GM18498 (cell line): Measurements from ENCODE around the gene FARS2.
"Not testable (repeated sequence)": the region's sequence is repeated elsewhere in the genome, so short reads cannot be mapped to it uniquely, and the experiment has no call there.

Experiments used
- ATAC-seq: cut with Tn5 transposase; IDR thresholded peaks from one replicate; pipeline ENCODE4 v1.9.1; 2021; ENCODE audit warnings: mild to moderate bottlenecking, moderate library complexity; ENCODE audit not compliant: unreplicated experiment

The FARS2 gene

DNA sequence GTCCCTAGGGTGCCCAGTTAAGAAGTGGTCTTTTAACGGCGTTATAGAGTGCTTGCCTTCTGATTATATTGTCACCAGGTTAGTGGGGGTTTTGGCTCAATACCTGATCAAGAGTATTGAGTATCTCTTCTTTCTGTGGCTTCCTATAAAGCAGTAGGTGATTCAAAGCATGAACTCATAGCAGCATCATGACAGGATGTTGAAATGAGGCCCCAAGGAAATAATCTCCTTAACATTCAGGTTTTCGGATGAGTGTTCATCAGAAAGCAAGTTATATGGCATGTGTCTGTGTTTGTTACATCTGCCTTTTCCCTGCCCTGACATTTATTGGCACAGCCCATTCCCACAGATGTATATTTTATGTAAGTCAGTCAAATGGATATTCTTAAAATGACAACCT is 301.0 kb downstream of the FARS2 start:
- ATAC-seq = no peak

DNA sequence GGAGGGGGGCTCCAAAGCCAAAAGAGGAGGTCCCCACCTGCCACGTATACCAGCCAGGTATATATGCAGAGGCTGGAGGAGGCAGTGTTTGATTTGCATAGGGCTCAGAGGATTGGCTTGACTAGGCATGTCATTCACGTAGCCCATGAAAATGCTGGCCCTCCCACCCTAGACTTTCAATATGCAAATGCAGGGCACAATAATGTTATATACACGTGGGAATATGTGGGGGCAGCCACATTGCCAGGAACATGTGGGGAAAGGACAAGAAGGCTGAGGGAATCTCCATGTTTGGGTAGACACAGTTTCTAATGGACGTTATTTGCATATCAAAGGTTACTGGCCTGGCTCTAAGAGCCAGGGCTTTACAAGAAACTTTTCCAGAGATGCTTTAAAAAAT is 301.8 kb downstream of the FARS2 start:
- ATAC-seq = no peak

DNA sequence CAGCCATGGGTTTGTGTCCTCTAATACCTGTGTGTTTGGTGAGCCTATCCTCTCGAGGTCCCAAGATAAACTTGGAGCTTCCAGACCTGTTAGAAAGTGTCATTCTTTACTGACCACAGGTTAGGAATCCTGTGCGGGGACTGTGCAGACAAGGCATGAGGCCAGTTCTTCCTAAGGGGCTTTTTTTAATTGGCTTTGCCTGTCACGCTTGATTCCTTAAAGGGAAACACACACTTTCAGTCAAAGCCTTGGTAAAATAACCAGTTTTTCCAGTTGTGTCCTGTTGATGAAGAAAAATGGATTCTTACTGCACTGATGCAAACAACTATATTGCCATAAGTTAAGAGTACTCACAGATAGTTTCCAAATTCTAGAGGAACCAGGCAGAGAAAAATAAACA is 303.4 kb downstream of the FARS2 start:
- not testable (repeated sequence) for ATAC-seq

DNA sequence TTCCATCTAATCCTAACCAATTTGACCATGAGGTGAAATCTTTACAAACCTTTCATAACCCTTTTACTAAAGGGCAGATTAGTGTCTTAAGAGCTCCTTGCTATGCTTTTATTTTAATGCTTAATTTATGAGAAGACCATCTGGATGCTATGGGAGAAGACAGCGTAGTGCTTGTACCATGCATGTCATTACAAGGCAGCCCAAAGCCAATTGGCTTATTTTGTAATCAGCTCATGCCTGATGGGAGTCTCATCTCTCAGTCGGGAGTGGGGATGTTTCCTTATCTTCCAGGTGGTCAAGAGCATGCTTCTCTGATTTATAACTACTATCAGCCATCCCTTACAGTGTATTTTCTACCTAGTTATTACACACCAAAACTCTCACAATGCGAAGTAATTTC is 304.7 kb downstream of the FARS2 start:
- no peak for ATAC-seq

DNA sequence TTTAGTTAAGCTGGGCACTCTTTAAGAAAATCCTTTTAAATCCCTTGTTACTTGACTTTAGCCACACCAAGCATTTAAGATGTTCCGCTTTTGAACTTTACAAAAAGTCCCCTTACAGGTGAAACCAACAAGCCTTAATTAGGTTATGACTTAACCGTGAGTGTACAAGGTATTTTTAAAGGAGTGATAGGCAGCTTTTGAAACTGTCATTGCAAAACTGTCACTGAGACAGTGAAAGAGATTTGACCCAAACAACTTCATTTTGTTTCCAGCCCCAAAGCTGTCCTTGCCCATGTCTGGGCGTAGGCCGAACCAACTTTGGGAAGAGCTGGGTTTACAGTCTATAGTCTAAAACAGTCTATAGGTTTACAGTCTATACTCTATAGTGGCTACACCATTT is 305.4 kb downstream of the FARS2 start:
- peak; percentile 67 for ATAC-seq

DNA sequence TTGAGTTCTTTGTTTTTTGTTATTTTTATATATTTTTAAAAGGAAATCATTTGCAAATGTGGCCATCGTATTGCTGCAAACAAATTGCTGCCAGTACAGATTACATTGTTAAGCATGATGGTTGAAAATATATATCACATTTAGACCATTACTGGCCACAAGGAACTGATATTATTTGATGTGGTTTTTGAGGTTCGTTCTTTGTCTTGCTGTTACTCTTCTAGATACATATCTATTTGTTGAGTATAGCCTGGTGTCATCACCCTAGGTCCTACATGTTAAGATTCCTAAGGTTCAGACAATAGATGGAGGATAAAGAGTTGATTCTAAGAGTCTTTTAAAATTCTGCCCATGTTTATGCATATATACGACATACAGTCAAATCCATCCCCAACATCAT is 306.0 kb downstream of the FARS2 start:
- peak; percentile 68 for ATAC-seq

DNA sequence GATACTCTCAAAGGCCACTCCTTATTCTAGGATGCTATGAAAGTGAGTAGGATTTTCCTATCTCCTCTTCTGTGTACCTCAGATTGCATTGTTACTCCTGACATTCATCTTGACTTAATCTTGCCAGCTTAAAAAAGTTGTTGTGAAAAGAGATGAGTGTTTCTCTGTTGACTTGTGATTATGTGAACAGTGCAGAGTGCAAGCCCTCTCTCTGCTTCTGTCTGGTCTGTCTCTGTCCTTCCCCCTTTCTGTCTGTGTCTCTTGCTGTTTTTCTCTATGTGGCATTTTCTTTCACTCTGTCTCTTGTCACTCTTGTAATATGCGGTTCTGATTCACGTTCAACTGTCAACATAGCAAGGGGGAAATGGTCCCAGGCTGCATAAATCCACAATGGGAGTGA is 306.6 kb downstream of the FARS2 start:
- no peak for ATAC-seq

DNA sequence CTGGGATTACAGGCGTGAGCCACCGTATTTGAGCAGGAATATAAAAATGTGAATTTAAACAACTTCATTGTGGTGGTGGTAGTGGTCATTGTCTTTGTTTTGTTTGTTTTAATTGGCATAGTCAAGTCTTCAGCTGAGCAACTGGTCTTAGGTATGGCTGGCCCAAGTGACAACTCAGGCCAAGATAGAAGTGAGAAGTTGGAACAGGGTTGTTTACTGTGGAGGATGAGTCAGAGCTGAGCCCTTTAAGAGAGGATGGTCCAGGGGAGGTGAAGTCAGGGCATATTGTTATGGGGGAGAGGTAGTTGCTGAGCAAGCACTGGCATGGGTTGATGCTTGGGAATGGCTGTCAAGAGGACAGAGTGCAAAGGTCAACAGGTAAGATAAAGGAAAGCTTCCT is 308.2 kb downstream of the FARS2 start:
- no peak for ATAC-seq

DNA sequence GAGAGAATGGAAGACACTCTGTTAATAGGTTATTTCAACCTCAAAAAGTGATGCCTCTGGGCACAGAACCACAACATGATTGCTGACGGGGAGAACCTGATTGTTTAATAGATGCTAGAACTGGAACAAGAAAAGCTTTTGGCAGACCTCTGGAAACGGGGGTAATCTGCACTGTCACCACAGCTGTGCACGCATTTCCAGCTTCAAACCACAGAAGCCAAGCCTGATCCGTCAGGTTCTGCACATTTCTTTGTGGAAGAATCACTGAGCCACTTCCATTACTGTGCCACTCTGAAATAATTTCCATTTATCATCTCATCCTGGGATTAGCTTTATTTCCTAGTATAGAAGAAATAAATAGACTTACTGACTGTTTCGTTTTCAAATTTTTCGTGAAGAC is 309.3 kb downstream of the FARS2 start:
- no peak for ATAC-seq

DNA sequence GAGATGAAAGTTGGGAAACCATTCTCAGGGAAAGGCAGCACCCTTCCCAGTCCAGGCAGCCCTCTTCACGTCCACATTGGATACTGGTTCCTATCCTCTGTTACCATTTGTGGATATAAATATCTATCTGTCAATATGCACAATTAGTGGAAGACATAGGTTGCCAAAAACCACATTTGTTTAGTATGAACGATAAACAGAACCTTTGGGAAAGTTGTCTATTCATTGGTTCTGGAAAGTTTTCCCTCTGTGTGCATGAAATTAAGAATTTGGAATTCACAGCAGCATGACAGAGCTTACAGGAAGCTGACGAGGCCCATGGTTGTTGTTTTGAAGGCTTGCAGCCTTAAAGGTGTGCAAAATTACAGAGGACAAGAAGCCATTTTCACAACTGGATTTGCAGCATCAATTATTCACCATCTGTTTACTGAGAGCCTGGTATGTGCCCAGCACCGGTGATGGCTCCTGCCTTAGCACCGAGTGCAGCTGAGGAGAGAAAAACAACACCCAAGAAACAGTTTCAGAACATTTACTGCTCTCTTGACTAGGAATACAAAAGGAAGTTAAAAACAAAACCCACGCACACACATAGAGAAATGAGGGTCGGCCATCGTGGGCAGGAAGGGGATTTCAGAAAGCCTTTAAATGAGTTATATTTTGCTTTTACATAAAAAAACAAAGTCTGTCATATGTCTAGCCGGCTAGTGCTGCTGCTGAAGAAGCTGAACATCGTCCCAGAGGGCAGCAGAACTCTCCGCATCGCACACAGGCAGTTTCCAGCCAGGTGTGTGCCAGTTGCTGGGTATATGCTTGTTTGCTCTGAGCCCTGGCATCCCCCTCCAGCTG is 319.6 kb downstream of the FARS2 start:
- no peak for ATAC-seq

DNA sequence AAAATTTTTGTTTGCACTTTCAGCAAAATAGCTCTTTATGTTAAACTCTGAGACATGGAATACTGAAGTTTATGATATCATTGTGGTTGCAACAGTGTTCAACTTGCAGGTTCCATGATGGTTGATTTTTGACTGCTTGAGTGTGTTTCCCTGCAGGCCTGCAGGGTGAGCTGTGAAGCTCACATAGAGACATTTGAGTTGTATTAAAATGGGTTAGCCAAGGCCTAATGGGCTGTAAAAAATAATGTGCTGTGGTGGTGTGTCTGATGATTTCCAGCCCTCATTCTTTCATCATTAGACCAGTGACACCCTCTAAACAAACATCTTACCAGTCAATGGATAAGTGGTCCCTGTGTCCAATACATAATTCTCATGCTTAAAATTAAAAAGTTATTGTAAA is 321.4 kb downstream of the FARS2 start:
- ATAC-seq = no peak

DNA sequence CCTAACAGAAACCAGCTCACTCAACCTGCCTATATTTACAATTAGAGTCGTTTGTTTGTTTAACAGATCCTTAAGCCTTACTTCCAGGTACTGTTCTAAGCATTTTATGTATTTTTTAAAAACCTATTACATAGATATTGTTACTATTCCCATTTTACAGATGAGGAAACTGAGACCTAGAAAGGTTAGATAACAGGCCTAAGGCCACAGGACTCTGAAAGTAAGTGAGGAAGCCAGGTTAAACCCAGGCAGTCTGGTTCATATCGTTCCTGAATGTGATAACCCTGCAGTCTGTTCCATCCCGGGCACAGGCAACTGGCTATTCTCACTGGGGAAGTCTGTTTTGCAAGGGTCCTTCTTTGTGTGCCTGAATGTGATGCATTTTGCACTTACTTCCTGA is 322.2 kb downstream of the FARS2 start:
- no peak for ATAC-seq

DNA sequence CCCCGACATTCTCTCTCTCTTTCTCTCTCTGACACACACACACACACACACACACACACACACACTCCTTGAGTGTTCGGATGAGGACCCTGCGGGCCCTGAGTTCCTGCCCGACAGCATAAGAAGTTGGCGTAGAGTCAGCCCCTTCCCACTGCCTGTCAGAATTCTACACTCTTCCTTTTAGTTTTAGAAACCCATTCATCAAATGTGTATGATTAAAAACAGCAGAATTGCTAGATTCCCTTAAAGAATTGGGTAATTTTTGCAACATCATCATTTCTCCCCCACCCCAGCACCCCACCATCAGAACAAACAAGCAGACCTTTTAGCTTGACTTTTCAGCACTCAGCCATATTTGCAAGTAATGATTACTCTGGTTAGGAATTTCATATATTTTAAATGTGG is 322.8 kb downstream of the FARS2 start:
- no peak for ATAC-seq

DNA sequence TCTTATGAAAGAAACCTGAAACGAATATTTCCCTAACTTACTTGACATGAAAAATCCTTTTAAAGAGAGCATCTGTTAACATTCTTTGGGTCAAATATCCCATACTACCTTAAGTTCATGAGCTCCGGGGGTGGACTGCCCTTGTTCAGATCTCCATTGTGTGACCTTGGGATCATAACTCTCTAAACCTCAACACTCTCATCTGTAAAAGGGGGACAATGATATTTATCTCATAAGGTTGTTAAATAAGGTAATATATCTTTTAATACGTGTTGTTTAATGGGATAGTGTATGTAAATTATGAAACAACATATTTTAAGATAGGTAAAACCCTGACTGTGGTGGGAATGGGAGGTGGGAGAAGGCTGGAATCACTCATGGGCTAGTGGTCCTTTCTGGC is 326.3 kb downstream of the FARS2 start:
- no peak for ATAC-seq

DNA sequence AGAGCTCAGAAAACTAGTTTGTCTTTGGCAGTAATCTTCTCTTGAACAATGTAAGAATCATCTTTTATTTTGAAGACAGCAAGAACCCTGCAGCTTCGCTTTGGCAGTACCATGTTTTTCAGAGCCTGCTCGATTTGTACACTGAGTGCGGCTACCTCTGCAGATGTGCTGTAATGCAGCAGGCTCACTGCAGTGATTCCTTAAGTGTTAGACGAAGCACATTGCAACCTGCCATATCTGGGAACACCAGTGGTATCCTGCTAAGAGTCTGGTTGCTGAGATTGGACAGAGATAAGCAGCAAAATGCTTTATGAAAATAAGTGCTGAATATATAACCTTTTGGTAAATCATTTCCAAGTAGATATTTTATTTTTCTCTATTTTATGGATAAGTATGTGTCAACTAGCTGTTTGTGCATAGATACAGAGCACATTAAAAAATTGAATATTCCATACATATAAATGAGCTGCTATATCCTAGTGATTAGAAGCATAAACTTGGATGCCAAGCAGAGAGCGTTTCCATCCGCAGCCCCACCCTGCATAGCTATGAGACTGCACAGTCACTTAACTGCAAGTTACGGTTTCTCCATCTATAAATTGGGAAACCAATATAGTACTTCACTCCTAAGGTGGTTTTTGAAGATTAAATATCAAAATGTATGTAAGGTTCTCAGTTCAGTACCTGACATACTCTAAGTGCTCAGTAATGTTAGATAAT is 328.3 kb downstream of the FARS2 start:
- no peak for ATAC-seq

DNA sequence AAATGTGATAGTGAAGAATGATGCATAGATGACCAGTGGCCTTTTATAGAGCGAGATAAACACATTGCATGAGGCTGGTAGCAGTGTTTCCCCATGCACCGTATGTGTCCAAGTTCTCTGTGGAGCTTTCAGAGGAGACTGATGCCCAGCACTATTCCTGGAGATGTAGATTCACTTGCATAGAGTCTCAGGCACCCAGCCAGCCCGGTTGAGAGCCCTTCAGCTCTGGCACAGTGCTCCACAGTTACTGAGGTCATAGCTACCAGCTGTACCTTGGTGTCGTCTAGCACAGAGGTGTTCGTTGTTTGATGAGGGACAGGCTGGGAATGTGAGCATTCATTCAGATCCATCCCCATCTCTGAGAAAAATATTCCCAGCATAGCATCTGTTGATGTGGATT is 328.9 kb downstream of the FARS2 start:
- no peak for ATAC-seq

DNA sequence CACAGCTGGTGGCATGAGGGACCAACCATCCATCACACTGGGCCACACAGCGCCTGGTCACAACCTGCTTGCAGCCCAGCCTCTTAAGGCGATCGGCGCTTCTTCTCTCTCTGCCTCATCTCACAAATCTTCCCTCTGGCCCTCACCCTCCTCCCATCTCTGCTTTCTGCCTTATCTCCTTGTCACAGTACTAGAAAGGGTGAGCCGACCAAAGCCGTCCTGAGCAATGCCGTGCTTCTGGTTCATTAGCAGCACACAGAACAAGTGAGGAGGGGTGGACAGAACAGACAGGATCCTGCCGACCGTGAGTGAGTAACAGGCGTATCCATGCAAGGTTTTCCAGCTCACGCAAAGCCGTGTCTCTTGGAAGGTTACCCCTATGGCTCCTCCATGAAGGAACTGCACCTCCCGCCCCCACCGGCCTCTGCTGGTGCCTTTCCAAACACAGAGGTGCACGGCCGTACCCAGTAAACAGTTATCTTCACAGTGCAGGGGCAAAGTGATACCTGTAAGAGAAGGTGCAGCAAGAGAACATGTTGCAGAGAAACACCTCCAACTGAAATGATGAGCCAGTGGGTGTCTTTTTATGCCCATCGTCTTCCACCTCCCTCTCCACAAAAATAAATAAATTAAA is 331.7 kb downstream of the FARS2 start:
- ATAC-seq = no peak

DNA sequence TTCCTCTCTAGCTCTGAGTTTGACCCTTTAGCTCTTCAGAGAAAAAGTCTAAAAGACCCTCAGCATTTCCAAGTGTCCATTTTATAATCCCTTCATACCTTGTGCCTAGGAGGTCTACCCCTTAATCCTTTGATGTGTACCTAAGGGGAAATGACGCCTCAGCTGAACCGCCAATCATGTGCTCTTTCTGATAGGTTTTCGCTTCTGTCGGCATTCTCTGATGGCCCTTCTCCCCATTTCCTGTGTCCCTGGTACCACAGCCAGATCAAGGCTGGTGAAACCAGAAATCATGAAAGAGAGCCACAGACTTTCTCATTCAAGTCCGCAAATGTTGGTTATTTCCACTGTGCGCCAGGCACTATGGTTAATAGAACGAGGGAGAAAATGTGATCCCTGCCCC is 333.9 kb downstream of the FARS2 start:
- ATAC-seq = no peak

DNA sequence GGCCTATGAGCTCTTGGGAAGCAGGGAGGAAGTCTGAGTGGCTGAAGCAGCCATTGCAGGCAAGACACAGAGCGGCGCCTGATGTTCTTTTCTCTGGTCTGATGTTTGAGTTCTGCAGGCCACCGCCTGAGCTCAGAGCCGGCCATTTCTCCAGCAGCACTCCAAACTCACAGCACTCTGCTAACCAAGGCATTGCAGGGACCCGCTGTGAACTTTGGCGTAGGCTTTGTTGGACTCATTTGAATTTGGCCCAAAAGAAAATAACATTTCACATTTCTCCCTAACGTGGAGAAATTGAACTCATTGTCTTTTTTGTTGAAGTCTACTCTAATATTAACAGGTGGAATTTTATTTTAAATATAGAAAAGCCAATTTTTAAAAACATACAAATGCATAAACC is 336.1 kb downstream of the FARS2 start:
- ATAC-seq = no peak

DNA sequence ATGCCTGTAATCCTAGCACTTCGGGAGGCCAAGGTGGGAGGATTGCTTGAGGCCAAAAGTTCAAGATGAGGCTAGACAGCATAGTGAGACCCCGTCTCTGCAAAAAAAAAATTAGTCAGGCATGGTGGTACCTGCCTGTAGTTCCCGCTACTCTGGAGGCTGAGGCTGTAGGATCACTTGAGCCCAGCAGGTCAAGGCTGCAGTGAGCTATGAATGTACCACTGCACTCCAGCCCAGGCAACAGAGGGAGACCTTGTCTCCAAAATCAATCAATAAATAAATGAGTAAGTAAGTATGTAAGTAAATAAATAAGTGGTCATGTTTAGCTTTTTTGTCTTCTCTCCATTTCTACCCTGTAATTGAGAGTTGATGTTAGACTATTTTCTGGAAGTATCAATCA is 336.8 kb downstream of the FARS2 start:
- no peak for ATAC-seq

DNA sequence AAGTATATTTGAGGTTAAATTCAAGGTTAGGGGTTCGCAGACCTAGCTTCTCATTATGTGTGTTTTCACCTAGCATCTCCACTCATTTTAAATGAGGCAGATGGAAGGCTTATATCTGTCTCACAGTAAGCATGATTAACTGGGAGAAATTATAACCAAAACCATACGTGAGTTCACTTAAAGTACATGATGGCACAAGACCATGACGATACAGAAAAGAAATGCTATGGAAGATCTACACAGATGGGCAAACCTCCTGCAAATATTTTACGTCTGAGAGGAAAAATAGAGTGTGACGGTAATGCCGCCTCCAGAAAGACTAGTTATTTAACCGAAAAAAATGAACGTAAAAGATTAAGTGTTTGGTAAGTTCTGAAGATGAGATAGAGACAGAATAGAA is 337.8 kb downstream of the FARS2 start:
- no peak for ATAC-seq

DNA sequence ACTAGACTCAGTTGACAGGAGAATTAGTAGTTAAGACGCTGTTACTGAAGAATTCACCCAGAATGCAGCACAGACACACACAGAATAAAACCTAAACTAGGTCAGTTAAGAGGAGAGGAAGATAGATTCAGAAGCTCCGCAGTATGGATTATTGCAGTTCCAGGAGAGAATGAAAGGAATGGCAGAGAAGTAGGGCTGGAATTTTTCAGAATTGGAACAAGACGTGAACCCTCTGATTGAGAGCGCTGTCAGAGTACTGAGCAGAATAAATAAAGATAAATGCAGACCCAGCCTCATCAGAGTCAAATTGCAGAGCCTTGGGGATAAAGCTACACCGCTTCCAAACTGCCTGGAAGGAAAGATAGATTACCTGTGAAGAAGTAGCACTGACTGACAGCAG is 344.6 kb downstream of the FARS2 start:
- no peak for ATAC-seq
